GM12878 (cell line): Measurements from ENCODE around the gene PGBD5. TPM values are rescaled to one million over a fixed set of nuclear protein-coding genes. Genes with fewer than 3 reads are reported as not detected.

Experiments used
- ATAC-seq: fragments of 200-7000 bp; cut with Tn5 transposase; 3 replicates; pipeline ENCODE4 v1.9.1; 2020; ENCODE audit warnings: mild to moderate bottlenecking, moderate library complexity
- BruUV-seq: library from RNA; stranded (reverse); fragments of 400-500 nt; replicated peaks from 2 replicates; lab custom pipeline; 2021; lab: Mats Ljungman, UMichigan
- CTCF ChIA-PET: fragments of 300-600 bp; sonication (Branson Sonifier 250); formaldehyde crosslinking; extraction: SDS; loops from one replicate; lab custom pipeline; 2021; ENCODE audit warnings: inconsistent platforms; lab: Yijun Ruan, JAX
- POLR2A ChIA-PET: fragments of 350-600 bp; formaldehyde crosslinking; extraction: SDS; loops from one replicate; lab custom pipeline; 2021; ENCODE audit warnings: inconsistent platforms; lab: Charles Lee
- RAD21 ChIA-PET: fragments of 300-600 bp; sonication (Branson Sonifier 250); formaldehyde crosslinking; loops from one replicate; lab custom pipeline; 2023; ENCODE audit warnings: antibody characterized with exemption; ENCODE audit not compliant: unreplicated experiment; lab: Charles Lee
- SMC1A ChIA-PET: fragments of 300-600 bp; sonication (Branson Sonifier 250); formaldehyde crosslinking; loops from one replicate; lab custom pipeline; 2023; ENCODE audit not compliant: unreplicated experiment, uncharacterized antibody; lab: Charles Lee
- DNase-seq: peaks from one replicate; pipeline ENCODE4 v3.0.0-alpha.2; 2011; ENCODE audit warnings: low read depth, low spot score
- FAIRE-seq: peaks from 3 replicates; lab custom pipeline; 2011; peaks lifted over from hg19 to GRCh38; lab: Jason Lieb, UNC
- H2AFZ ChIP-seq: 2 replicates; pipeline ENCODE4 v1.6.0; 2011; ENCODE audit warnings: low read depth, low read length, control low read depth; ENCODE audit not compliant: control insufficient read depth
- H3K27ac ChIP-seq: 2 replicates; pipeline ENCODE4 v1.5.1; 2011; ENCODE audit warnings: control low read depth; ENCODE audit not compliant: control insufficient read depth, insufficient read depth
- H3K27me3 ChIP-seq, 2 experiments: replicated peaks in 1 of 2; 2 replicates each; pipeline versions ENCODE4 v1.6.0 to v1.6.1; 2011; ENCODE audit warnings: low read length in 1 of 2; ENCODE audit not compliant: control insufficient read depth in 2 of 2, insufficient read depth in 2 of 2
- H3K36me3 ChIP-seq, 2 experiments: 2 replicates each; pipeline ENCODE4 v1.5.1; 2011; ENCODE audit warnings: low read length in 1 of 2; ENCODE audit not compliant: control insufficient read depth in 2 of 2, insufficient read depth in 2 of 2
- H3K4me1 ChIP-seq: 2 replicates; pipeline ENCODE4 v1.6.1; 2011; ENCODE audit warnings: mild to moderate bottlenecking, low read length, moderate library complexity, mixed read lengths; ENCODE audit not compliant: control insufficient read depth, insufficient read depth
- H3K4me2 ChIP-seq: 2 replicates; pipeline ENCODE4 v1.6.0; 2011; ENCODE audit warnings: control low read depth; ENCODE audit not compliant: control insufficient read depth, insufficient read depth
- H3K4me3 ChIP-seq: fragments of 200-600 bp; sonication (generic); 2 replicates; pipeline ENCODE4 v1.5.1; 2016
- H3K79me2 ChIP-seq: 2 replicates; pipeline ENCODE4 v1.6.0; 2011; ENCODE audit warnings: low read length; ENCODE audit not compliant: control insufficient read depth, insufficient read depth
- H3K9ac ChIP-seq: 2 replicates; pipeline ENCODE4 v1.8.0; 2011; ENCODE audit warnings: low read length, control low read depth, mixed read lengths; ENCODE audit not compliant: control insufficient read depth, insufficient read depth
- H3K9me3 ChIP-seq: replicated peaks from 3 replicates; pipeline ENCODE4 v1.5.1; 2011; ENCODE audit warnings: mild to moderate bottlenecking, low read length; ENCODE audit not compliant: control insufficient read depth, insufficient read depth
- H4K20me1 ChIP-seq: 2 replicates; pipeline ENCODE4 v1.6.0; 2011; ENCODE audit not compliant: control insufficient read depth, insufficient read depth
- CREM ChIP-seq: IDR thresholded peaks from 2 replicates; pipeline ENCODE4 v1.6.1; 2014; ENCODE audit warnings: antibody characterized with exemption, low read depth
- RUNX3 ChIP-seq: IDR thresholded peaks from 2 replicates; pipeline ENCODE4 v1.6.1; 2012; ENCODE audit warnings: low read length, inconsistent platforms
- SMARCA5 ChIP-seq: fragments of 450-650 bp; IDR thresholded peaks from 2 replicates; pipeline ENCODE4 v1.6.1; 2017; ENCODE audit warnings: mild to moderate bottlenecking
- ZSCAN29 ChIP-seq: fragments of 450-650 bp; IDR thresholded peaks from 2 replicates; pipeline ENCODE4 v1.6.1; 2017; ENCODE audit warnings: mild to moderate bottlenecking, moderate library complexity
- WGBS: methylation state at CpG from one replicate; pipeline ENCODE4 v1.1.6; 2016; ENCODE audit warnings: low lambda C conversion rate; ENCODE audit not compliant: insufficient replicate concordance, insufficient coverage; ENCODE audit errors: missing lambda C conversion rate; 5-methylcytosine and 5-hydroxymethylcytosine counted together
- in situ Hi-C: fragments of 300-500 bp; cut with MboI; formaldehyde crosslinking; loops from 9 replicates; pipeline ENCODE4 v1.14.3; 2018; ENCODE audit warnings: mixed read lengths
- intact Hi-C: fragments of 100-400 bp; cut with micrococcal nuclease; formaldehyde crosslinking; loops from one replicate; pipeline ENCODE4 v1.14.2; 2022; ENCODE audit not compliant: unreplicated experiment
- polyA plus RNA-seq, 11 experiments: library from polyadenylated mRNA; depleted of rRNA in 4 of 11; unstranded in 6 of 11; stranded (reverse) in 5 of 11; fragments of >200 nt; fragmentation: Nextera tagmentation in 4 of 11; fragmentation: Illumina TruSeq in 1 of 11; extraction: Ambion mirVana in 4 of 11; extraction: Trizol in 1 of 11; gene quantifications; 1 replicate in 1 of 11; 2 replicates in 10 of 11; pipeline versions ENCODE4 v1.2.1 to v1.2.3, GENCODE V29; 2011 to 2016; ENCODE audit warnings: inconsistent platforms in 2 of 11, missing spikeins in 2 of 11, low read depth in 1 of 11
- total RNA-seq, 4 experiments: library from RNA; depleted of rRNA in 3 of 4; stranded (reverse); fragments of >200 nt in 3 of 4; fragmentation: Illumina TruSeq in 1 of 4; extraction: Trizol in 1 of 4; gene quantifications; 2 replicates each; pipeline versions ENCODE4 v1.2.1 to v1.2.3, GENCODE V29; 2013 to 2021
- TF ChIP-seq, protein P1 (sequence below): IDR thresholded peaks from 2 replicates; pipeline ENCODE4 v1.6.1; 2011; ENCODE audit warnings: borderline replicate concordance, low read depth, mild to moderate bottlenecking, moderate library complexity, low read length; ENCODE audit not compliant: insufficient read depth, poor library complexity, severe bottlenecking

PGBD5 gene
- total and polyA plus RNA-seq, 10 of the 15 experiments (the other 5 are each of a cell fraction or from before 2014, with no cell fraction given), result 0.03 TPM; not detected in 9

DNA sequence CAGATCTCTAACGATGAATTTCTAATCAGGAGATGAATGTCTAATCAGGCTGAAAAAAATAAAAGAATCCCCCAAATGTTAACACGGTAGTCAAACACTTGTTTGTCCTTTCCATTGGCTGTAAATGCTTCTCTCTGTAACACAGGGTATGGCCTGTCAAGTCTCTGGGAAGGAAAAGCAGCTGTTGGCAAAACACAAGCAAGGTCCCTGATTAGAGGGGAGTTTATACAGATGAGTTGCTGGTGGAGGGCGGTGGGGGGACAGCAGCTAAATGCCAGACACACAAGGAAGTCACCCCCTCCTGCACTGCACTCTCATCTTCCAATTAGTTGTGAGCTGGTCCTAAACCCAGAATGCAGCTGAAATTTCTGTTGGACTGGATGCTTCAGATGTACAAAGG lies 51.0 kb downstream of the PGBD5 start:
- H3K9me3 ChIP-seq, result peaks cover 2% of the 10 kb centered on the region; the same call in 1 of the 3 replicates
- no peaks in the 10 kb centered on the region for H3K4me1 ChIP-seq
- ChIA-PET POLR2A (interaction anchor here (0.6 kb wide), 1 partner anchor 1237 kb away, joined by 3 read pairs; no protein-coding TSS in a partner anchor), CTCF (no interaction called here), SMC1A (no interaction called here), RAD21 (no interaction called here)
- 26% methylated on average over 3 of the region's 3 CpGs for WGBS
- no peak overlapping the region for H3K4me2 ChIP-seq
- DNase-seq (no peak), ATAC-seq (no peak), FAIRE-seq (no peak)
- intact Hi-C loops (no loop called here), in situ Hi-C loops (no loop called here)
- no peak overlapping the region for H3K27ac ChIP-seq
- H3K27me3 ChIP-seq, result peaks cover 1 to 2% of the 10 kb centered on the region in 2 experiments; a peak in 3 of 4 replicates
- BruUV-seq, result no TSS peak
- TF ChIP-seq RUNX3 (no peak), ZSCAN29 (no peak), CREM (no peak), SMARCA5 (no peak)
- TF ChIP-seq, protein P1, sequence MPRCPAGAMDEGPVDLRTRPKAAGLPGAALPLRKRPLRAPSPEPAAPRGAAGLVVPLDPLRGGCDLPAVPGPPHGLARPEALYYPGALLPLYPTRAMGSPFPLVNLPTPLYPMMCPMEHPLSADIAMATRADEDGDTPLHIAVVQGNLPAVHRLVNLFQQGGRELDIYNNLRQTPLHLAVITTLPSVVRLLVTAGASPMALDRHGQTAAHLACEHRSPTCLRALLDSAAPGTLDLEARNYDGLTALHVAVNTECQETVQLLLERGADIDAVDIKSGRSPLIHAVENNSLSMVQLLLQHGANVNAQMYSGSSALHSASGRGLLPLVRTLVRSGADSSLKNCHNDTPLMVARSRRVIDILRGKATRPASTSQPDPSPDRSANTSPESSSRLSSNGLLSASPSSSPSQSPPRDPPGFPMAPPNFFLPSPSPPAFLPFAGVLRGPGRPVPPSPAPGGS, result no peak
- no peak overlapping the region for H3K4me3 ChIP-seq
- H3K36me3 ChIP-seq, result no peaks in the 10 kb centered on the region
- no peak overlapping the region for H2AFZ ChIP-seq
- H4K20me1 ChIP-seq, result no peaks in the 10 kb centered on the region
- H3K9ac ChIP-seq, result no peak overlapping the region
- no peaks in the 10 kb centered on the region for H3K79me2 ChIP-seq
